Epithelial cell of esophagus (primary cell): Measurements from ENCODE around the gene GTF2A2.

Experiments used
- DNase-seq: peaks from one replicate; pipeline ENCODE4 v3.0.0; 2010; ENCODE audit warnings: low read depth
- H3K4me3 ChIP-seq: 2 replicates; pipeline ENCODE4 v1.5.1; 2011; ENCODE audit warnings: mild to moderate bottlenecking, low read length, control low read depth
- CTCF ChIP-seq: IDR thresholded peaks from 2 replicates; pipeline ENCODE4 v1.5.1; 2011; ENCODE audit warnings: low read depth, mild to moderate bottlenecking, low read length, control low read depth, inconsistent platforms; ENCODE audit not compliant: insufficient read depth; ENCODE audit errors: missing control alignments

Gene GTF2A2

GRCh38 chr15:59605994-59606393 lies 51.3 kb downstream of the GTF2A2 start:
- H3K4me3 ChIP-seq = no peak overlapping the region
- no peak for TF ChIP-seq CTCF
- DNase-seq = no peak

GRCh38 chr15:59598461-59598860 lies 58.9 kb downstream of the GTF2A2 start:
- no peak for TF ChIP-seq CTCF
- H3K4me3 ChIP-seq = no peak overlapping the region
- DNase-seq = no peak

GRCh38 chr15:59596640-59597039 lies 60.7 kb downstream of the GTF2A2 start:
- TF ChIP-seq CTCF = no peak
- H3K4me3 ChIP-seq = no peak overlapping the region
- DNase-seq = no peak

GRCh38 chr15:59595434-59595915 lies 61.8 kb downstream of the GTF2A2 start:
- no peak for DNase-seq
- TF ChIP-seq CTCF = no peak
- no peak overlapping the region for H3K4me3 ChIP-seq

- no peak overlapping the region for H3K4me3 ChIP-seq
- TF ChIP-seq CTCF = no peak
- DNase-seq = no peak
Observed at GRCh38 chr15:59594991-59595390, 62.3 kb downstream of the GTF2A2 start.

- no peak overlapping the region for H3K4me3 ChIP-seq
- TF ChIP-seq CTCF = no peak
- peak; percentile 85 for DNase-seq
Observed at GRCh38 chr15:59594493-59594942, 62.8 kb downstream of the GTF2A2 start.

GRCh38 chr15:59591356-59591755 lies 66.0 kb downstream of the GTF2A2 start:
- no peak for DNase-seq
- TF ChIP-seq CTCF = no peak
- no peak overlapping the region for H3K4me3 ChIP-seq
